NCI-H345 treated with DMSO at 0.1 percent for 48 hours (cell line): ENCODE measurements around the gene CABP4.
"Not testable (repeated sequence)": the region's sequence is repeated elsewhere in the genome, so short reads cannot be mapped to it uniquely, and the experiment has no call there.

Experiments
- DNase-seq: peaks from one replicate; lab custom pipeline; 2025; ENCODE audit not compliant: unreplicated experiment; lab: John Stamatoyannopoulos, UW

CABP4 gene

DNA sequence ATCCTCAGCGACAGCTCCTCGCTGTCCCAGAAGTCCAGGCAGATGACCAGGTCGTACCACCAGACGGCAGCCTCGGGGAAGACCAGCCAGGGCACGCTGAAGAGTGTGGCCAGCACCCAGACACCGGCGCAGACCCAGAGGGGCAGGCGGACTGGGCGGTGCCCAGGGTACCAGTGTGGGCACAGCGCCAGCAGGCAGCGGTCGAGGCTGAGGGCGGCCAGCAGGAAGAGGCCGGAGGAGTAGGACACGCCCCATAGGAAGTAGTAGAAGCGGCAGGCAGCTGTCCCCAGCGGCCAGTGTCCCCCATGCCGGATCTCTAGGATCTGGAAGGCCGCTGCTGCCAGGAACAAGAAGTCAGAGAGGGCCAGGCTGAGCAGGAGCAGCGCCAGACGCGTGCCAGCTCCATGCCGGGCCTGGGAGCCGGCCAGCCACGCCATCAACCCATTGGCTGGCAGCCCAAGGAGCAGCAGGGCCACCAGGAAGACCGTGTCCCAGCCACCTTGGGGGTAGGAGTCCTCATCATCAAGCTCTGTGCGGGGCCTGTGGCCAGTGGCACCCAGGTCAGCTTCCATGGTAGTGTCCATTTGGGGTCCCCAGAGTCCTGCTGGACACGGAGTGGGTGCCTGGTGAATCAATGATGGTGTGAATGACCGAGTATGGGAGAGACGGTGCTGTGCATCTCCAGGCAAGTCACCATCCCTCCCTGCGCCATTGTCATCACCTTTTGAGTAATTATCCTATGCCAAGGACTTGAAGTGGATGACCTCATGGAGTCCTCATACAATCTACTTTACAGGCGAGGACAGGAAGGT lies 2.8 kb upstream of the CABP4 start, which contains the start of gene GPR152:
Gene GPR152, minus strand, starts transcription at position 589 of the 812 bp plus-strand sequence. Its CDS starts 5 bp downstream, at position 584.
- no peak for DNase-seq

DNA sequence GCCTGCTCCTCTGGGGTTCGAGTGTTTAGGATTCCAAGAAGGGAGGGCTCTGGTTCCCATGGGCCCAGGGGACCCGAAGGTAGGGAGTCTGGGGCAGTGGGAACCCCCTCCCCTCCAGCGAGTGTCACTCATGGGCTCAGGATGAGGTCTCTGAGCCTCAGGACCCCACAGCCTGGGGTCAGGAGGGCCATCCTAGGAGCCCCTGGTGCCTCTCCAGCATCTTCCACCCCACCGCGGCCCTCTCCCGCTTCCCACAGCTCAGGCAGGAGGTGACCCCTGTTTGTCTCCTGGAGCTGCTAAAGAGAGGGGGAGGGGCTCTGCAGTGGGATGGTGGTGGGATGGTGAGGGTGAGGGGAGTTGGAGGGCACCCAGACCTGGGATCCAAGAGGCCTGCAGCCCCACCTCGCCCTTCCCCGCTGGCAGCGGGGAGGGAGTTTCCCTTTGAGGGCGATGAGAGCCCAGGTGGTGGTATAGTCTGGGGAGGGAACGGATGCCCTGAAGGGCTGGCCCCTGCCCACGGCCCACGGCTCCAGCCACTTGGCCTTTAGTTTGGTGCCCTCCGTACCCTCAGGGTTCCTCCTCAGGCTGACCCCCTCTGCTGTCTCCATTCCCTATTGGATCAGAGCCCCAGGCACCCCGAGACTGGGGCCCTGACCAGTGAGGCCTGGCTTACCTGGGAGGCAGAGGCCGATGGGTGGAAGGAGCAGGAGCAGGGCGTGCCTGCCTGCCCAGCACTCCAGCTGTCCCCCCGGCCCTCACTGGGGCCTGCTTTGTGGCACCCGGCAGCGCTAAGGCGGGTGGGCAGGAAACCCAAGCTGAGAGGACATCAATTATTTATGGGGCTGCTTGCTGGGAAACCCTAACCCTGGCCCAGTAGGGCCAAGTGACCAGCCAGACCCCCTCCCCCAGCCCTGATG lies 1.1 kb upstream of the CABP4 start:
- DNase-seq, result no peak

DNA sequence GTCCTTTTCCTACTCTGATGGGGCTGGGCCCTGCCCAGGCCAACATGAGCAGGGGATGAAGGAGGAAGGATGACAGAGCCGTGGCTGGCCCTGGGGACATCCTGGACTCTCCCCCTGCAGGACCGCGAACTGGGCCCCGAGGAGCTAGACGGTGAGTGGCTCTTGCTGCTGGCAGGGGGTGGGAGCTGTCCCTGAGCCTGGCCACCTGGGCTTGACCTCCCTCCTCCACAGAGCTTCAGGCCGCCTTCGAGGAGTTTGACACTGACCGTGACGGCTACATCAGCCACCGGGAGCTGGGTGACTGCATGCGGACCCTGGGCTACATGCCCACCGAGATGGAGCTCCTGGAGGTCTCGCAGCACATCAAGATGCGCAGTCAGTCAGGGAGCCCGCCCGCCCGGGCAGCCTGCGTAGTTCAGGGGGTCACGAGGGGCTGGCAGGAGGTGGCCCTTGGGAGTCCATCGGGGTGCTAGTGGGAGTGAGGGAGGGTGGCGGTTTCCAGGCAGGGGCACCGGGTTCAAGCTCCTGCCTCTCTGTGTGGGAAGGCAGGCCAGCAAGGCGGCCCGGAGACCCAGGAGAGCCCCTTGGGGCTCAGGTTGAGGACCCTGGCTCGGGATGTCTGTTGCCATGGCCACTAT lies 1.0 kb downstream of the CABP4 start:
- no peak for DNase-seq

DNA sequence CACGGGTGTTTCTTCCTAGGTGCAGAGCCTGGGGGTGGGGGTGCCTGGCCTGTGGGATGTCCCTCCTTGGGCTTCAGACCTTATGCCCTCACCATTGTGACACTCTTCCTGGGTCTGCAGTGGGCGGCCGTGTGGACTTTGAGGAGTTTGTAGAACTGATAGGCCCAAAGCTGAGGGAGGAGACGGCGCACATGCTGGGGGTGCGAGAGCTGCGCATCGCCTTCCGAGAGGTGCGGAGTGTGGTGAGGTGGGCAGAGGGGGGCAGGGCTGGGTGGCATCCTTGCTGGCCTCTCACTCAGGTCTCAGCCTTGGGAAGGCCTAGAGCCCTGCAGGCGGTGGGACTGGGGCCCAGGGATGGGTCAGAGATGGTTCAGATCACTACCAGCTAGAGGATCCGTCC lies 2.3 kb downstream of the CABP4 start:
- DNase-seq, result no peak

DNA sequence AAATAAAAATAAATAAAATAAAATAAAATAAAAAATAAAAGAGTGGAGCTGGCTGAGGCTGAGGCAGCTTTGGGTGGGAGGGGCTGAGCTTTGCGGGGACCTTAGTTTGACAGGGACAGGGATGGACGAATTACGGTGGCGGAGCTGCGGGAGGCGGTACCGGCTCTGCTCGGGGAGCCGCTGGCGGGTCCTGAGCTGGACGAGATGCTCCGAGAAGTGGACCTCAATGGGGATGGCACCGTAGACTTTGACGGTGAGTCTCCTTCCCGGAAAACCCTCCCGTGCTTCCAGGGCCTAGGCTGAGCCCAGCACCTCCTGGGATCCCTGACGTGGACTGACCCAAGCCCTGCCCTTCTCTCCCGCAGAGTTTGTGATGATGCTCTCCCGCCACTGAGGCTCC lies 3.1 kb downstream of the CABP4 start:
- no peak for DNase-seq

DNA sequence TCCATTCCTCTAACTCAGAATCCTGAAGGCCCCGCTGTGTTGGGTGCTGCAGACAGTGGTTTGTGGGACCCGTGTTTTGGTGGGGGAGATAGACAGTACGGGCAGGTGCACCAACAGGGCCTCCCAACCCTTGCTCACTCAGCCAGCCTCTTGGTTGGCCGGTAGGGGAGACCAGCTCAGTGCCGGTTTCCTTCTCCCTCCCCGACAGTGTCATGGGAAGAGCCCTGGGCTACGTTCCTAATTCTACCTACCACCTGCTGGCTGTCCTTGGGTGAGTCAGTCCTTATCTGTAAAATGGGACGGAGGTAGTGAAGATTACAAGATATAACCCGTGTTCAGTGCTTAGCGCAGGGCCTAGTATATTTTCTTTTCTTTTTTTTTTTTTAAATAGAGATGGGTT lies 8.0 kb downstream of the CABP4 start:
- no peak for DNase-seq

DNA sequence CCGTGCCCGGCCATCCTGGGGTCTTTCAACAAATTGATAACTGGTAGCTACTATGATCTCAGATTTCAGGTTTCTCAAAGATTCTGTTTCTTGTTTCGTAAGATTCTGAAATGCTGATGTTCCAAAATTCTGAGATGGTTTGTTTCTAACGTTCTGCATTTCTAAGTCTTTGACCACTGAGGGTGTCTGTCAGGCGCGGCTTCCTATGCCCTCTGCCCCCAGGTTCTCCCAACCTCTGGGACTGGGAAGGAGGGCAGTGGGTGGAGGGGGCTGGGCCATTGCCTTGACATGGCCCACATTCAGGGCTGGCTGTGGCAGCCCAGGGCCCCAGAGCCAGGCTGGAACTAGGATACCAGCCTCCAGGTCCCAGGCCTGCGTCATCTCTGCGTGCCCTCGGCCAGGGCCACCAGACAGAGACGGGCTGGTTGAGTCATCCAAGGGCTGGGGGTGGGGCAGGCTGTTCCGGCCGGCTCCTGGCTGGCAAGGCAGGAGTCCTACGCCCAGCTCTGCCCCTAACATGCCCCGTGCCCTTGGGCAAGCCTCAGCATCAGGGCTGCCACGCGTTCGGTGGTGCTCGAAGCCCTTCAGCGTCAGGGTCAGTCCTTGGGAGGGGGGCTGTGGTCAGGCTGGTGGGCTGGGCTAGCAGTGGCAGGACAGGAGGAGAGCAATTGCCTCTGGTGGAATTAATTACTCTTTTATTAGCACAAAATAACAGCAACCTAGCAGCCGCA lies 8.7 kb downstream of the CABP4 start:
- no peak for DNase-seq

DNA sequence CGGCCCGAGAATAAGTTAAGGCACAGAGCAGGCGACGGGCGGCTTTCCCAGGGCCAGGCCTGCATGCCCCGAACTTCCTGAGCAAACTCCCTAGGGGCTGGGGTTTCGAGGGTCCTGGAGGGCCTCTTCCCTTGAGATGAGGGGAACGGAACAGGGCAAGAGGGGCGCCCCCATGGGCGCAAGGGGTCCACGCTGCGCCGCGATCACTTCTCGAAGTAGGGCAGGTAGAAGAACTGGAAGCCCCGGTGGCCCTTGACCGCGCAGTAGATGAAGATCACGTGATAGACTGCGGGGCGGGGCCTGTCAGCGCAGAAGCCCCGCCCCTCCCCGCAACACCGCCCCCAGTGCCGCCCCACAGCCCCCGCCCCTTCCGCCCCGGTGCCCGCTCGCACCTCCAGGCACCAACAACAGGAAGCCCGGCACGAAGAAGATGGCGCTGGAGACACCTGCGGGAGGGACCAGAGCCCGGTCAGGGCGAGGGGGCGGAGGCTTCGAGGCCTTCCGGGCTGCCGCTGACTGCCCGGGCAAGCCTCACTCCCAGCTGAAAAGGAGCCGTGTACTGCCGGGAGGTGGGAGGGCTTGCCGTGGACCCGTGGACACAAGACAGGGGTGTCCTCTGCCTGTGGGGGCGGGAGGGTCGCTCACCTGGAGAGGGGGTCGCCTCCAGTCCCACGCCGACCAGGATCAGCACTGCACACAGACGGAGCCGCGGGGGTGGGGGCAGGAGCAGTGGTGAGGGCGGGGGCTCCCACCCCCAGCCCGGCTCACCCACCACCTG lies 9.4 kb downstream of the CABP4 start:
- peak; percentile 14 for DNase-seq

DNA sequence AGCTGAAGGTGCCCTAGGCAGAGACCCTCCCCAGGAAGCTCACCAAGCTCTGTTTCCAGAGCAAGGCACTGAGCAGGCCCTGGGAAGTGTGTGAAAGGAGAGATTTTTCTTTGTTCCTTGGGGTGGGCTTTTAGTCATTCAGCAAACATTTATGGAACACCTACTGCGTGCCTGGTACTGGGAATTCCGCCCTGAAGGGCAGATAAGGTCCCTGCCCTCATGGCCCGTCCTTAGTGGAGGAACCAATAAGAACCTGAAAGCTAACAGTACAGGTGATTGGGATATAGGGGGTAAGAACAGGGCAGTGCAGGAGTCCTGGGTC lies 10.0 kb downstream of the CABP4 start:
- DNase-seq, result no peak

DNA sequence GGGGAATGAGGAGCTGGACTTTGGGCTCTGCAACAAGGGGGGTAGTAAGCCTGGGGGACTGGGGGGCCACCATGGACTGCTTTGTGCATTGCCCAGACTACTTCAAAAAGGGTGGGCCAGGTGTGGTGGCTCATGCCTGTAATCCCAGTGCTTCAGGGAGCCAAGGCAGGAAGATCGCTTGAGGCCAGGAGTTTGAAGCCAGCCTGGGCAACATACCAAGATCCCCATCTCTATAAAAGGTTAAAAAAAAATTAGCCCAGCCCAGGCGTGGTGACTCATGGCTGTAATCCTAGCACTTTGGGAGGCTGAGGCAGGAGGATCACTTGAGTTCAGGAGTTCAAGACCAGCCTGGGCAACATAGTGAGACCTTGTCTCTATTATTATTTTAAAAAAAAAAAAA lies 10.4 kb downstream of the CABP4 start:
- not testable (repeated sequence) for DNase-seq

DNA sequence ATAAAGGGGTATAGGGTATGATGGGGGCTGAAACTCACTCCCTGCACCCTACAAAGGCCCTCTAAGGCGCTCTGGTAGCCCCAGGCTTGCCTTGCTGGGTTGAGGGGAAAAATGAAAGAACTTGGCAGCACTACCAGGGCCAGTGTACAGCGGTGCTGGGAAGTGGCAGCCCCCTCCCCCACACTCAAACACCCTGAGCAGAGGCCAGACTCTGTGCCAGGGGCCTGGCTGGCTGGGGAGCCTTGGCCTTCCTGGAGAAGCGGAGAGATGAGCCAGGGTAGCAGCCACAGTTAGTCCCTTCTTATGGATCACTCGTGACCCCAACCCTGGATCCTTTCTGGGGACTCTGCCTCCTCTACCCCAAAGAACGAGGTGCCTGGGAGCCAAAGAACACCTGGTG lies 11.2 kb downstream of the CABP4 start:
- DNase-seq, result no peak

DNA sequence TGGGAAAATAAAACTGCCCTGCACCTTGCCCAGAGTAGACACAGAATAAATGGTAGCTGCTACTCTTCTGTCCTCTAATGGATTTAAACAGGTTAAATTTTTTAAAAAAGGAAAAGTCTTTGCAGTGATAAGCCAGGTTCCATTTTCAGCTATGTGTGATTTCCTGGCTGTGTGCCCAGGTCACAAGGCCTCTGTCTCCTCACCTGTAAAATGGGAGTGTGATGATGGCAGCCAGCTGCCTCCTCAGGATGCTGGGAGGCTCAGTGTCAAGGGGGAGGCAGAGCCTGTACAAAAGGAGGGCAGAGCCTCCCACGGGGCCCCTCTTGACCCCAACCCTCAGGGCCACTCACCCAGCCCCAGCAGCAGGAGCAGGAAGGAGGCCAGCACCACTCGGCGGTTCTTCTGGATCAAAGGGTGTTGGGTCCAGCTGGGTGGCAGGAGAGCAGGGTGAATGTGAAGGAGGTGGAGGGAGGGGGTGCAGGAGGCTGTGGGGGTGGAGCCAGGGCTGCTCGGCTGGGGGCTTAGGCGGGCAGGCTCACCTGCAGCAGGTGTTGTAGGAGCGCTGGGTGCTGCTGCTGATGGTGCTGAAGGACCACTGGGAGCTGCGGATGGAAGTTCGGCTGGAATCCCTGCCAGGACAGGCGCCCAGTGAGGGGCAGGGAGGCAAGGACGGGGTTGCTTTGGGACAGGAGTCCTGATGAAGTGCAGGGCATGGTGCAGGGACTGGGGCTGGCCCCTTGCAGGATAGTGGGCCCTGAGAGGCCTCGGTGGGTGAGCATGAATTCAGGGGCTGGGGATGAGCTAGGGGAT lies 12.0 kb downstream of the CABP4 start:
- no peak for DNase-seq

DNA sequence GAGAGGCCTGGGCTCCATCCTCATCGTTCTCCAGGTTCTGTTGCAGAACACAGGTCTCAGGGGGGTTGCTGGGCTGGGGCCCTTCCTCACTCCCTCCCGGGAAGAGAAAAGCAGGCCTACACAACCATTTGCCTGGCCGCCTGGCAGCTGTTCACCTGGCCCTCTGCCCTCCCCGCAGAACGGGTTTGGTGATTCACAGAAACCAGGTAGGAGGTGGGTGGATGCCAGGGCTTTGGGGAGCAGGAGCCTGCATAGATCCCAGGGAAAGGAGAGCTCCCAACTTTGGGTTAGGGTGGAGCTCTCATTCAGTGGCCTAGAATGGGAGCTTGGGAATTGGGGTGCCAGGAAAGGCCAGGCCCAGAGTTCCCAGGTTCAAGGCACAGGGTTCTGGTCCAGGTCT lies 12.9 kb downstream of the CABP4 start:
- no peak for DNase-seq

DNA sequence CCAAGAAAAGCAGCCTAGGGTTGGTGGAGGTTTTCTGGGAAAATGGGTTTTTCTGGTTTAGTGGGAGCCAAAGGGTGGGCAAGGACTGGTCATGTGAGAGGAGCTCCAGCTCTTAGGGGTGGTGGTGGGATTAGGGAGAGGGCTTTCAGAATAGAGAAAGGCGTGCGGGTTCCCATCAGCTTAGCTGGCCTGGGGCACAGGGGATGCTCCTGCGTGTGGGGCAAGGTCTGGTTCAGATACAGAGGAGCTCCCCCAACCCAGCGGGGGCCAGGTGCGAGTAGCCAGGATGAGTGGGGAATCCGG lies 13.3 kb downstream of the CABP4 start:
- DNase-seq, result no peak

DNA sequence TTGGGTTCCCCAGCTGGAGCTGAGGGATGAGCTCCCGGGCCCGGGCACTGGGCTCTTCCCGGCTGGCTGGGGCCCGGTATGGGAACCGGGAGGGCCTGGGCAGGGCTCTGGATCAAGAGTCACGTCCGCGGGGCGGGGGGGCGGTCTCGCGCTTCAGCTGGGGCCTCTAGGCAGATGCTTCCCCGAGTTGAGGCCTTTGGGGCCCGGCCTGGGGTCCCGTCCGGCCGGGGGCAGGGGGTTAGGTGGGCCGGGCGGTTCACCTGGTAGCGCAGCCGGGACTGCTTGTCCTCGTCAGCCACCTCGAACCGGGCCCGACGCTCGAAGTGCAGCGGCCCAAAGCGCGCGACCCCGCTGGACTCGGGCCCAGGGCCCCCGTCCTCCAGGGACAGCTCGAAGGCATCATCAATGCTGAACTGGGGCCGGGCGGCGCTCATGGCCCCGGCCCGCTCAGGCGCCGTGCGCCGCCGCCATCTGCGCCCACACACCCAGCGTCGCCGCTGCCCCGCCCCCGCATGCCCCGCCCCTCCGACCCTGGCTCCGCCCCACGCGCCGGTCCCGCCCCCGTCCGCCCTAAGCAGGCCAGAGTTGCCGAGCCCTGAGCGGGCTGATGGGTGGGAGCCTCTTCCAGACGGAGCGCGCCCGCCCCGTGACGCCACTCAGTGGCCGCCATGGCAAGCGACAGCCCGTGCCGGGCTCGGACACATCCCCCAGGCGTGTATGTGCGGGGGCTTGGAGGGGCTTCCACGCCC lies 13.8 kb downstream of the CABP4 start, which contains the start of gene TMEM134:
Gene TMEM134, minus strand, starts transcription at position 493 of the 749 bp plus-strand sequence. Its CDS starts 59 bp downstream, at position 434.
- peak; percentile 78 for DNase-seq

DNA sequence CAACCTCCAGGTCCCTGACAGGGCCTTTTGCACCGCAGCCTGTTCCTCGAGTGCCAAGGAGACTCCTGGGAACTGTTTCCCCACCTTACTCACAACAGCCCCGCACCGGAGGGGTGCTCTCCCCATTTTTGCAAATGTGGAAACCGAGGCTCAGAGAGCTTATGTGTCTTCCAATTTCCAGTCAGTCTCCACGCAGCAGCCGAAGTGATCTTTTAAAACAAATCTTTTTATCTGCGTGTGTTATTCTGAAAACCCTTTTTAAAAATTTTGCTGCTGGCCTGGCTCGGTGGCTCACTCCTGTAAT lies 14.3 kb downstream of the CABP4 start:
- peak; percentile 67 for DNase-seq

DNA sequence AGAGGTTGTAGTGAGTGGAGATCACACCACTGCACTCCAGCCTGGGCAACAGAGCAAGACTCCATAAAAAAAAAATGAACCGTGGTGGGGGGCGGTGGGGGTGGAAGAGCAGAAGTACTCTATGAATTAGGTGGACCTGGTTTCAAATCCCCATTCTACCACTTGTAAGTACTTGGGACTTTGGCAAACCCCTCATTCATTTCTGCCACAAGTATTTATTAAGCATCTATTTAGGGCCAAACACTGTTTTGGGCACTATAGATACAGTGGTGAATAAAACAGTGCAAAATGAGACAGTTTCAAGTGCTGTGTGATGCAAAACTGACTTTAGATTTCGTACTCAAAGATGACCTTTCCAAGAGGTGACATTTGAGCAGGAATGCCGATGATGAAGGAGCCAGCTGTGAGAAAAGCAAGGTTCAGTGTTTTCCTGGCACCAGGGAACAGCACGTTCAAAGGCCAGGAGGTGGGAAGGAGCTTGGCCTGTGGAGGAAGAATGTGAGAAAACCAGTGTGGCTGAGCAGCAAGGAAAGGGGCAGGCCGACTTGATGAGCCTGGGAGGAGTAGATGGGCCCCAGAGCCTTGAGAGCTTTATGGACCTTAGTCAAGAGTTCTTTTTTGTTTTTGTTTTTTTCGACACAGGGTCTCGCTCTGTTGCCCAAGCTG lies 15.3 kb downstream of the CABP4 start:
- no peak for DNase-seq

DNA sequence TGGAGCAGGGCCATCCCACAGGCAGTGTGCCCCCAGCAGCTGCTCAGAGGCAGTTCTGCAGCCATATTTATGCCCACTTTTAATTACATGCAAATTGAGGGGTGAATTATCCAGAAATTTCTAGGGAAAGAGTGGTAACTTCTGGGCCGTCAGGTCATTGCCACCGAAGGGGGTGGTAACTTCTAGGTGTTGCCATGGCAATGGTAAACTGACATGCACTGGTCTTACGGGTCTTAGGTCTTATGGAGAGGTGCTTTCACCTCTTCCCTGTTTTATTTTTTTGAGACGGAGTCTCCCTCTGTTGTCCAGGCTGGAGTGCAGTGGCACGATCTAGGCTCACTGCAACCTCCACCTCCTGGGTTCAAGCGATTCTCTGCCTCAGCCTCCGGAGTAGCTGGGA lies 17.7 kb downstream of the CABP4 start:
- DNase-seq, result no peak
